ENCODE measurements around the gene AHCY.
"Not testable (repeated sequence)": the region's sequence is repeated elsewhere in the genome, so short reads cannot be mapped to it uniquely, and the experiment has no call there.

The AHCY gene

DNA sequence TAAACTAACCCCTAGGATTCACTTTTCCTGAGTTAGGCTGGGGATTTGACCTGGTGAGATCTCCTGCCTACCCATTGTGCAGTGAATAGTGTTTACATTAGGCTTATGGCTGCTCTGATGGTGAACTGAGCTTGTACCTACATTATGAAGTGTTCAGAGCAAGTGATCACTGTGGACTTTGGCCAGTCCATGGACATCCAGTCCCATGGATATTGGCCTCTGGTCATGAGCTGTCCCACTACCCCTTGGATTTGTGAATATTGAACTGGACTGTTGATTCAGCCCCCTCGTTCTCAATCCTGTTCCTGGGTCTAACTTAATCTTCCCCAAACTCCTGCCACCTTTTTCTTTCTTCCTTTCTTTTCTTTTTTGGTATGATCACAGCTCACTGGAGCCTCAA, 48.2 kb downstream of the AHCY start:
- Histone ChIP-seq H3K27ac (replicated peaks; ENCODE audit: low read length) (no peak overlapping the region), H3K9ac (ENCODE audit: low read depth, low read length, poor library complexity) (no peak overlapping the region), H3K27me3 (ENCODE audit: control insufficient read depth in 3 of 3, insufficient read depth in 3 of 3, low read depth in 1 of 3, low read length in 3 of 3) (no peaks in the 10 kb centered on the region), H2AK5ac (ENCODE audit: low read depth, low read length) (no peak overlapping the region), H3K18ac (ENCODE audit: low read length) (no peak overlapping the region), H2BK15ac (ENCODE audit: low read length) (no peak overlapping the region), H3K36me3 (replicated peaks in 1 of 2; ENCODE audit: control insufficient read depth in 2 of 2, insufficient read depth in 2 of 2, low read length in 2 of 2) (no peaks in the 10 kb centered on the region), H3K4ac (ENCODE audit: low read length) (no peak overlapping the region), H3K4me2 (ENCODE audit: insufficient read depth, low read length, poor library complexity, severe bottlenecking) (no peak overlapping the region), H2BK5ac (ENCODE audit: low read length) (no peak overlapping the region), H4K91ac (ENCODE audit: low read depth, low read length, poor library complexity) (no peak overlapping the region), H3K9me3 (replicated peaks in 1 of 2; ENCODE audit: control insufficient read depth in 2 of 2, insufficient read depth in 1 of 2, low read depth in 1 of 2, low read length in 2 of 2) (no peaks in the 10 kb centered on the region), H3K23ac (ENCODE audit: low read depth, low read length, poor library complexity) (no peak overlapping the region), H2BK12ac (ENCODE audit: low read length) (no peak overlapping the region), H4K8ac (ENCODE audit: low read depth, low read length) (no peak overlapping the region), H2AFZ (ENCODE audit: low read length) (no peak overlapping the region), H2BK120ac (ENCODE audit: low read depth, low read length) (no peak overlapping the region), H3K14ac (ENCODE audit: low read length) (no peak overlapping the region), H3K4me3 (ENCODE audit: low read length in 2 of 2) (no peak overlapping the region), H3K79me1 (ENCODE audit: low read depth, low read length) (no peaks in the 10 kb centered on the region), H3K4me1 (ENCODE audit: control insufficient read depth in 2 of 2, insufficient read depth in 1 of 2, low read depth in 1 of 2, low read length in 2 of 2) (peaks cover 2 to 6% of the 10 kb centered on the region in 2 donors)
- no peak for DNase-seq (ENCODE audit: low spot score)
- WGBS, 2 donors (ENCODE audit: extremely low coverage in 2 of 2, insufficient read length in 2 of 2, insufficient replicate concordance in 1 of 2) = no CpG with 5 or more reads among the region's 1 CpG

DNA sequence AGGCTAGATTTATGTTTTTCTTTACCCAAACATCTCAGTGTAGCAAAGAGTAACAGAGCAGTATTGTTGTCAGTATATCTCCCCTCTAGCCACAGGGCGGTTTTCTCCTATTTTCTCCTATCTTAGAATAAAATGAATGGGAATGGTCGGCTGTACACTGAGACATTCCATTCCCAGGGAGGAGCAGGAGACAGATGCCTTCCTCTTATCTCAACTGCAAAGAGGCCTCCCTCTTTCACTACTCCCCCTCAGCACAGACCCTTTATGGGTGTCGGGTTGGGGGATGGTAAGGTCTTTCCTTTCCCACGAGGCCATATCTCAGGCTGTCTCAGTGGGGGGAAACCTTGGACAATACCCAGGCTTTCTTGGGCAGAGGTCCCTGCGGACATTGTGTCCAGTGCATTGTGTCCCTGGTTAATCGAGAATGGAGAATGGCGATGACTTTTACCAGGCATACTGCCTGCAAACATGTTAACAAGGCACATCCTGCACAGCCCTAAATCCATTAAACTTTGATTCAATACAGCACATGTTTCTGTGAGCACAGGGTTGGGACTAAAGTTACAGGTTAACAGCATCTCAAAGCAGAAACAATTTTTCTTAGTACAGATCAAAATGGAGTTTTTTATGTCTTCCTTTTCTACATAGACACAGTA, 50.6 kb downstream of the AHCY start:
- H2BK12ac ChIP-seq (ENCODE audit: low read length); H3K14ac ChIP-seq (ENCODE audit: low read length); H4K8ac ChIP-seq (ENCODE audit: low read depth, low read length); H3K23ac ChIP-seq (ENCODE audit: low read depth, low read length, poor library complexity); H3K4me2 ChIP-seq (ENCODE audit: insufficient read depth, low read length, poor library complexity, severe bottlenecking); H2AK5ac ChIP-seq (ENCODE audit: low read depth, low read length); H2BK15ac ChIP-seq (ENCODE audit: low read length); H3K4me1 ChIP-seq (ENCODE audit: control insufficient read depth in 2 of 2, insufficient read depth in 1 of 2, low read depth in 1 of 2, low read length in 2 of 2); H3K4me3 ChIP-seq (ENCODE audit: low read length in 2 of 2); H2AFZ ChIP-seq (ENCODE audit: low read length); H3K4ac ChIP-seq (ENCODE audit: low read length); DNase-seq (ENCODE audit: low spot score); H3K9ac ChIP-seq (ENCODE audit: low read depth, low read length, poor library complexity); H4K91ac ChIP-seq (ENCODE audit: low read depth, low read length, poor library complexity); H3K27me3 ChIP-seq (ENCODE audit: control insufficient read depth in 3 of 3, insufficient read depth in 3 of 3, low read depth in 1 of 3, low read length in 3 of 3); H3K9me3 ChIP-seq (replicated peaks in 1 of 2; ENCODE audit: control insufficient read depth in 2 of 2, insufficient read depth in 1 of 2, low read depth in 1 of 2, low read length in 2 of 2); H3K36me3 ChIP-seq (replicated peaks in 1 of 2; ENCODE audit: control insufficient read depth in 2 of 2, insufficient read depth in 2 of 2, low read length in 2 of 2); H3K27ac ChIP-seq (replicated peaks; ENCODE audit: low read length); H3K79me1 ChIP-seq (ENCODE audit: low read depth, low read length); H3K18ac ChIP-seq (ENCODE audit: low read length); H2BK120ac ChIP-seq (ENCODE audit: low read depth, low read length); H2BK5ac ChIP-seq (ENCODE audit: low read length): not testable (repeated sequence)
- no CpG with 5 or more reads among the region's 7 CpGs for WGBS, 2 donors (ENCODE audit: extremely low coverage in 2 of 2, insufficient read length in 2 of 2, insufficient replicate concordance in 1 of 2)

- Histone ChIP-seq H3K9ac (ENCODE audit: low read depth, low read length, poor library complexity) (no peak overlapping the region), H3K4ac (ENCODE audit: low read length) (no peak overlapping the region), H2AFZ (ENCODE audit: low read length) (no peak overlapping the region), H2BK15ac (ENCODE audit: low read length) (no peak overlapping the region), H4K91ac (ENCODE audit: low read depth, low read length, poor library complexity) (no peak overlapping the region), H4K8ac (ENCODE audit: low read depth, low read length) (no peak overlapping the region), H3K14ac (ENCODE audit: low read length) (no peak overlapping the region), H3K4me1 (ENCODE audit: control insufficient read depth in 2 of 2, insufficient read depth in 1 of 2, low read depth in 1 of 2, low read length in 2 of 2) (peaks cover 2 to 6% of the 10 kb centered on the region in 2 donors), H3K36me3 (replicated peaks in 1 of 2; ENCODE audit: control insufficient read depth in 2 of 2, insufficient read depth in 2 of 2, low read length in 2 of 2) (no peaks in the 10 kb centered on the region), H2AK5ac (ENCODE audit: low read depth, low read length) (no peak overlapping the region), H3K4me2 (ENCODE audit: insufficient read depth, low read length, poor library complexity, severe bottlenecking) (no peak overlapping the region), H3K9me3 (replicated peaks in 1 of 2; ENCODE audit: control insufficient read depth in 2 of 2, insufficient read depth in 1 of 2, low read depth in 1 of 2, low read length in 2 of 2) (no peaks in the 10 kb centered on the region), H3K79me1 (ENCODE audit: low read depth, low read length) (no peaks in the 10 kb centered on the region), H2BK12ac (ENCODE audit: low read length) (no peak overlapping the region), H3K27me3 (ENCODE audit: control insufficient read depth in 3 of 3, insufficient read depth in 3 of 3, low read depth in 1 of 3, low read length in 3 of 3) (no peaks in the 10 kb centered on the region), H3K23ac (ENCODE audit: low read depth, low read length, poor library complexity) (no peak overlapping the region), H3K27ac (replicated peaks; ENCODE audit: low read length) (no peak overlapping the region), H2BK5ac (ENCODE audit: low read length) (no peak overlapping the region), H3K18ac (ENCODE audit: low read length) (no peak overlapping the region), H2BK120ac (ENCODE audit: low read depth, low read length) (no peak overlapping the region), H3K4me3 (ENCODE audit: low read length in 2 of 2) (no peak overlapping the region)
- no peak for DNase-seq (ENCODE audit: low spot score)
- no CpG with 5 or more reads among the region's 2 CpGs for WGBS, 2 donors (ENCODE audit: extremely low coverage in 2 of 2, insufficient read length in 2 of 2, insufficient replicate concordance in 1 of 2)
Observed at GRCh38 chr20:34251619-34252018, 51.5 kb downstream of the AHCY start.

GRCh38 chr20:34250005-34250404, 53.1 kb downstream of the AHCY start:
- Histone ChIP-seq H2BK12ac (ENCODE audit: low read length) (no peak overlapping the region), H3K14ac (ENCODE audit: low read length) (no peak overlapping the region), H3K4me3 (ENCODE audit: low read length in 2 of 2) (no peak overlapping the region), H2BK15ac (ENCODE audit: low read length) (no peak overlapping the region), H3K9ac (ENCODE audit: low read depth, low read length, poor library complexity) (no peak overlapping the region), H3K23ac (ENCODE audit: low read depth, low read length, poor library complexity) (no peak overlapping the region), H2BK5ac (ENCODE audit: low read length) (no peak overlapping the region), H3K4ac (ENCODE audit: low read length) (no peak overlapping the region), H4K91ac (ENCODE audit: low read depth, low read length, poor library complexity) (no peak overlapping the region), H3K36me3 (replicated peaks in 1 of 2; ENCODE audit: control insufficient read depth in 2 of 2, insufficient read depth in 2 of 2, low read length in 2 of 2) (no peaks in the 10 kb centered on the region), H3K79me1 (ENCODE audit: low read depth, low read length) (no peaks in the 10 kb centered on the region), H2AFZ (ENCODE audit: low read length) (no peak overlapping the region), H3K4me1 (ENCODE audit: control insufficient read depth in 2 of 2, insufficient read depth in 1 of 2, low read depth in 1 of 2, low read length in 2 of 2) (peaks cover 2 to 6% of the 10 kb centered on the region in 2 donors), H3K27ac (replicated peaks; ENCODE audit: low read length) (no peak overlapping the region), H4K8ac (ENCODE audit: low read depth, low read length) (no peak overlapping the region), H3K9me3 (replicated peaks in 1 of 2; ENCODE audit: control insufficient read depth in 2 of 2, insufficient read depth in 1 of 2, low read depth in 1 of 2, low read length in 2 of 2) (no peaks in the 10 kb centered on the region), H2AK5ac (ENCODE audit: low read depth, low read length) (no peak overlapping the region), H2BK120ac (ENCODE audit: low read depth, low read length) (no peak overlapping the region), H3K27me3 (ENCODE audit: control insufficient read depth in 3 of 3, insufficient read depth in 3 of 3, low read depth in 1 of 3, low read length in 3 of 3) (no peaks in the 10 kb centered on the region), H3K18ac (ENCODE audit: low read length) (no peak overlapping the region), H3K4me2 (ENCODE audit: insufficient read depth, low read length, poor library complexity, severe bottlenecking) (no peak overlapping the region)
- DNase-seq (ENCODE audit: low spot score) = no peak
